ENCODE data around the gene TBR1.

DNA sequence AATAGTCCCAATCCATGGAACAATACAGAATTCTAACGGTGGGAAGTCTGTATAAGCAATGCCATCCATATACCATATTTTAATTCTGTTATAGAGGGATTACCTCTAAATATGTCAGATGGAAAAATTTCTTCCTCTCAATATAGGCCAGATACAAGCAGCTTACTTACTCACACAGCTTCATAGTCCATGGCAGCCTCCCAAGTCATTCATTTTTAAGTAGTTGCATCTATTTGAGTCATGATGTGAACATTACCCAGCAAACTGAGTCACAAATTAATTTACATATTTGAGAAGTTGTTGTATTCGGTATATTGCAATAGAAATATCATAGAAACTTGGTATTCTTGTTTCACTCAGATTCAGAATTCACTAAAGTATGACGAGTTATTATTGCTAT is 20.3 kb downstream of the TBR1 start:
- no peak for TF ChIP-seq POLR2A (IDR thresholded peaks at IDR 0.05; ENCODE audit: low read depth, low read length)
- no peak for TF ChIP-seq POLR2AphosphoS5 (IDR thresholded peaks at IDR 0.05; ENCODE audit: low read depth, low read length)
- no peak for TF ChIP-seq TAF1 (IDR thresholded peaks at IDR 0.05; ENCODE audit: borderline replicate concordance, low read depth, low read length)

Measured in GM12892 (cell line).